Endodermal cell (in vitro differentiated cells): ENCODE results near the gene SCAND1. TPM values are rescaled to one million over a fixed set of nuclear protein-coding genes. Genes with fewer than 3 reads are reported as not detected.

Experiments
- DNase-seq: peaks from one replicate; pipeline ENCODE4 v3.0.0-alpha.2; 2017
- H3K27ac ChIP-seq: 2 replicates; pipeline ENCODE4 v1.5.1; 2013; ENCODE audit warnings: mild to moderate bottlenecking, low read depth, low read length, moderate library complexity
- H3K27me3 ChIP-seq: 2 replicates; pipeline ENCODE4 v1.6.1; 2013; ENCODE audit warnings: mild to moderate bottlenecking, low read length, moderate library complexity; ENCODE audit not compliant: insufficient read depth, control insufficient read depth, poor library complexity, severe bottlenecking
- H3K36me3 ChIP-seq: 2 replicates; pipeline ENCODE4 v1.7.0; 2013; ENCODE audit warnings: mild to moderate bottlenecking, low read length, moderate library complexity; ENCODE audit not compliant: control insufficient read depth, insufficient read depth
- H3K4me1 ChIP-seq: one replicate; pipeline ENCODE4 v1.7.0; 2013; ENCODE audit warnings: low read length; ENCODE audit not compliant: control insufficient read depth, insufficient read depth
- H3K4me3 ChIP-seq: 2 replicates; pipeline ENCODE4 v1.5.1; 2013; ENCODE audit warnings: mild to moderate bottlenecking, low read length, moderate library complexity
- H3K9ac ChIP-seq: 2 replicates; pipeline ENCODE4 v1.6.1; 2013; ENCODE audit warnings: mild to moderate bottlenecking, low read length, moderate library complexity; ENCODE audit not compliant: poor library complexity, severe bottlenecking; ENCODE audit errors: extremely low read depth
- H3K9me3 ChIP-seq: 2 replicates; pipeline ENCODE4 v1.6.1; 2013; ENCODE audit warnings: mild to moderate bottlenecking, low read length, moderate library complexity; ENCODE audit not compliant: control insufficient read depth
- H3K27ac Mint-ChIP-seq: 2 replicates; pipeline ENCODE4 v1.8.0; 2020; ENCODE audit warnings: mixed read lengths
- H3K27me3 Mint-ChIP-seq: 2 replicates; pipeline ENCODE4 v1.8.0; 2021; ENCODE audit warnings: mild to moderate bottlenecking, mixed read lengths; ENCODE audit not compliant: insufficient read depth
- H3K36me3 Mint-ChIP-seq: 2 replicates; pipeline ENCODE4 v1.8.0; 2020; ENCODE audit warnings: low read depth, mixed read lengths
- H3K4me1 Mint-ChIP-seq: 2 replicates; pipeline ENCODE4 v1.8.0; 2020; ENCODE audit warnings: mixed read lengths
- H3K4me3 Mint-ChIP-seq: 2 replicates; pipeline ENCODE4 v1.8.0; 2020; ENCODE audit warnings: mild to moderate bottlenecking, moderate library complexity, mixed read lengths
- H3K9me3 Mint-ChIP-seq: 2 replicates; pipeline ENCODE4 v1.8.0; 2020; ENCODE audit warnings: mild to moderate bottlenecking, mixed read lengths
- WGBS, 2 experiments: methylation state at CpG; one replicate each; pipeline versions ENCODE4 v1.1.5 to v1.1.7; 2013; ENCODE audit warnings: missing lambda C conversion rate in 2 of 2, mixed read lengths in 1 of 2; ENCODE audit not compliant: insufficient coverage in 1 of 2, insufficient read length in 1 of 2; 5-methylcytosine and 5-hydroxymethylcytosine counted together
- total RNA-seq, 2 donors: library from RNA; stranded (reverse); fragmentation: NEBNext Ultra II Directional in 1 of 2; extraction: Animal tissue kit (Norgen Biotek cat#: 25700) in 1 of 2; gene quantifications; 2 replicates in 1 of 2; 3 replicates in 1 of 2; pipeline ENCODE4 v1.2.1, GENCODE V29; 2021
- TF ChIP-seq, protein P1 (sequence below): fragments of 200-600 bp; sonication (generic); conservative IDR thresholded peaks from 2 replicates; pipeline ENCODE4 v1.5.0; 2021; ENCODE audit warnings: antibody characterized with exemption, mild to moderate bottlenecking

Gene SCAND1
- total RNA-seq, 2 donors from 2014 or later: 56.3 to 59.5 TPM

DNA sequence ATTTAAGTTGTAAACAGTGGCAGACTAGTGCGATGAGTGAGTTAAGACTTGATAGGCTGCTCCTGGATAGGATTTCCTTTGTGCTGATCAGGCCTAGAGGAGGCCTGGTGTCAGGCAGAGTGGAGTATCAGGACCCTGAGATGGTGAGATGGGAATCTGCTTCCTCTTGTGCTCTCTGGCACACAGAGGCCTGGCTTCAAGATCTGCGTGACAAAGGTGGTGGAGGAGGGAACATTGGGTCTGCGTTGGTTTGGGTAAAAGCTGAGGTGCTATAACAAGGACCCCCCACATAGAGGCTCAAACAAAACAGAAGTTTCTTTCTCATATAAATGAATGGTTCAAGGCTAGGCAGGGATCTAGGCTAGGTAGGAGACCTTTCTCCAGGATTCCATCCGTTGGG is 20.3 kb downstream of the SCAND1 start:
- Histone ChIP-seq H3K9ac (no peak overlapping the region), H3K9me3 (peaks cover 9% of the 10 kb centered on the region), H3K4me3 (no peak overlapping the region), H3K27me3 (no peaks in the 10 kb centered on the region), H3K4me1 (peaks cover 4% of the 10 kb centered on the region), H3K36me3 (peaks cover 64% of the 10 kb centered on the region), H3K27ac (peak overlapping the region; percentile 41)
- peak overlapping the region; percentile 91 for H3K27ac Mint-ChIP-seq
- no peaks in the 10 kb centered on the region for H3K9me3 Mint-ChIP-seq
- H3K4me3 Mint-ChIP-seq: no peak overlapping the region
- peaks cover 15% of the 10 kb centered on the region for H3K4me1 Mint-ChIP-seq
- WGBS, 2 experiments: 75 to 88% methylated on average over 2 to 3 of the region's 4 CpGs
- DNase-seq: peak; percentile 50
- no peaks in the 10 kb centered on the region for H3K27me3 Mint-ChIP-seq
- H3K36me3 Mint-ChIP-seq: peaks cover 63% of the 10 kb centered on the region
- TF ChIP-seq, protein P1, sequence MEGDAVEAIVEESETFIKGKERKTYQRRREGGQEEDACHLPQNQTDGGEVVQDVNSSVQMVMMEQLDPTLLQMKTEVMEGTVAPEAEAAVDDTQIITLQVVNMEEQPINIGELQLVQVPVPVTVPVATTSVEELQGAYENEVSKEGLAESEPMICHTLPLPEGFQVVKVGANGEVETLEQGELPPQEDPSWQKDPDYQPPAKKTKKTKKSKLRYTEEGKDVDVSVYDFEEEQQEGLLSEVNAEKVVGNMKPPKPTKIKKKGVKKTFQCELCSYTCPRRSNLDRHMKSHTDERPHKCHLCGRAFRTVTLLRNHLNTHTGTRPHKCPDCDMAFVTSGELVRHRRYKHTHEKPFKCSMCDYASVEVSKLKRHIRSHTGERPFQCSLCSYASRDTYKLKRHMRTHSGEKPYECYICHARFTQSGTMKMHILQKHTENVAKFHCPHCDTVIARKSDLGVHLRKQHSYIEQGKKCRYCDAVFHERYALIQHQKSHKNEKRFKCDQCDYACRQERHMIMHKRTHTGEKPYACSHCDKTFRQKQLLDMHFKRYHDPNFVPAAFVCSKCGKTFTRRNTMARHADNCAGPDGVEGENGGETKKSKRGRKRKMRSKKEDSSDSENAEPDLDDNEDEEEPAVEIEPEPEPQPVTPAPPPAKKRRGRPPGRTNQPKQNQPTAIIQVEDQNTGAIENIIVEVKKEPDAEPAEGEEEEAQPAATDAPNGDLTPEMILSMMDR: no peak

DNA sequence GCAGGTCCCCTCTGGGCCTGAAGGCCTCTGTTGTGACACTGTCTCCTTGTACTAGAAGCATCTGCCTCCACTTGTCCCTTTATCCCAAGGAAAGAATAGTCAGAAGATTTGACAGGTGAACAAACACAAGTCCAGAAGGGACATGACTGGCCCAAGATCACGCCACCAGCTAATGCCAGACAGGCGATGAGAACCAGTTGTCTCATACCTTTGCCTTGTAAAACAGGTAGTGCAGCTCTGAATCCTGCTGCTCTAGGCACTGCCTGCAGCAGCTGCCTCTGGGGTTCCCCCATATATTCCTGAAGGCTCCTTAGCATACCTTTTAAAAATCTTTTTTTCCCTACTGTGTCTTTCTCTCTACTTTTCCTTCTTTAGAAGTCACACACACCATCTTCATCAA is 25.0 kb downstream of the SCAND1 start:
- Mint-ChIP-seq H3K4me3 (no peak overlapping the region), H3K4me1 (peaks cover 7% of the 10 kb centered on the region), H3K9me3 (no peaks in the 10 kb centered on the region), H3K27me3 (no peaks in the 10 kb centered on the region), H3K36me3 (peaks cover 43% of the 10 kb centered on the region), H3K27ac (no peak overlapping the region)
- no peak overlapping the region for H3K27ac ChIP-seq
- DNase-seq: no peak
- peaks cover 72% of the 10 kb centered on the region for H3K36me3 ChIP-seq
- H3K4me1 ChIP-seq: peaks cover 3% of the 10 kb centered on the region
- no peak overlapping the region for H3K4me3 ChIP-seq
- no peak overlapping the region for H3K9ac ChIP-seq
- no peaks in the 10 kb centered on the region for H3K27me3 ChIP-seq
- 94 to 100% methylated on average over 2 of the region's 2 CpGs for WGBS, 2 experiments
- no peaks in the 10 kb centered on the region for H3K9me3 ChIP-seq
- TF ChIP-seq, protein P1: no peak

DNA sequence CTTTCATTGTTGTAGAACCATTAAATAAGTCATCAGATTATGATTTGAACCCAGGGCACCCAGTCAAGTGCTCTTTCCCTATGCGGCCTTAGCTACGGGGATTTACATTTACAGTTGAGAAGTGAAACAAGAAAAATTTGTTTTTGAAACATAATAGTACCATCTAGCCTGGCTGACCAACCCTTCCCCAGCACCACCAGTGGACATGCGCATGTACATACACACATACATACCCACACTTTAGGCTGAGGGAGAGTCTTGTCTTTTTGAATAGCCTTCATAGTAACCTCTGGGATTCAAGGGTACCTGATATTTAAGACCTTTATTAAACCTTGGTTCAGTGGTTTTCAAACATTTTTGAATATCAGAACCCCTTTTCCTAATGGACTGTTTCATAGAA is 33.8 kb downstream of the SCAND1 start:
- Mint-ChIP-seq H3K4me1 (no peaks in the 10 kb centered on the region), H3K4me3 (no peak overlapping the region), H3K36me3 (peaks cover 37% of the 10 kb centered on the region), H3K27me3 (no peaks in the 10 kb centered on the region), H3K27ac (no peak overlapping the region), H3K9me3 (no peaks in the 10 kb centered on the region)
- Histone ChIP-seq H3K36me3 (peaks cover 68% of the 10 kb centered on the region), H3K9ac (no peak overlapping the region), H3K27ac (no peak overlapping the region), H3K4me3 (no peak overlapping the region), H3K27me3 (no peaks in the 10 kb centered on the region), H3K9me3 (no peaks in the 10 kb centered on the region), H3K4me1 (no peaks in the 10 kb centered on the region)
- 100% methylated on average over 3 of the region's 3 CpGs; no CpG with 5 or more reads in 1 of the 2 experiments for WGBS, 2 experiments
- TF ChIP-seq, protein P1: no peak
- no peak for DNase-seq
